Omental fat pad (tissue), 4 donors: ENCODE results near the gene CENPE. TPM values are rescaled to one million over a fixed set of nuclear protein-coding genes. Genes with fewer than 3 reads are reported as not detected.

Source experiments
- ATAC-seq: fragments of 150-250 bp; one replicate; pipeline ENCODE4 v1.9.1; 2016; ENCODE audit warnings: mild to moderate bottlenecking, moderate library complexity; ENCODE audit not compliant: low FRiP score
- DNase-seq: peaks from one replicate; pipeline ENCODE4 v3.0.0-alpha.2; 2019; ENCODE audit warnings: low spot score
- CTCF ChIP-seq, 3 donors: fragments of 450-650 bp; IDR thresholded peaks; one replicate each; pipeline ENCODE4 v1.5.1; 2016 to 2017; ENCODE audit warnings: antibody characterized with exemption in 3 of 3, mild to moderate bottlenecking in 3 of 3, moderate library complexity in 2 of 3
- total RNA-seq, 4 donors: library from RNA; depleted of rRNA; stranded (reverse); fragments of >200 nt; gene quantifications; one replicate each; pipeline ENCODE4 v1.1.0, GENCODE V29; 2016

Gene CENPE
- total RNA-seq, 4 donors from 2014 or later = 0.56 to 2.2 (median 0.77) TPM

- ATAC-seq = no peak
- TF ChIP-seq CTCF (IDR thresholded peaks at IDR 0.05) = no peak
These were observed 39.4 kb downstream of the CENPE start for GRCh38 chr4:103158760-103159159.

GRCh38 chr4:103156106-103156505 lies 42.0 kb downstream of the CENPE start:
- no peak for TF ChIP-seq CTCF (IDR thresholded peaks at IDR 0.05)
- DNase-seq (no peak), ATAC-seq (no peak)

More at GRCh38 chr4:103158760-103159159, 39.4 kb downstream of the CENPE start:
- DNase-seq = no peak

- DNase-seq (no peak), ATAC-seq (no peak)
- TF ChIP-seq CTCF (IDR thresholded peaks at IDR 0.05) = no peak
These were observed 45.8 kb downstream of the CENPE start for GRCh38 chr4:103152381-103152780.

GRCh38 chr4:103150677-103151076 lies 47.5 kb downstream of the CENPE start:
- TF ChIP-seq CTCF (IDR thresholded peaks at IDR 0.05) = no peak
- no peak for ATAC-seq
- no peak for DNase-seq

- DNase-seq (no peak), ATAC-seq (no peak)
- TF ChIP-seq CTCF (IDR thresholded peaks at IDR 0.05) = no peak
These were observed 53.2 kb downstream of the CENPE start for GRCh38 chr4:103144926-103145325.

- TF ChIP-seq CTCF (IDR thresholded peaks at IDR 0.05) = no peak
- ATAC-seq = no peak
- no peak for DNase-seq
These were observed 60.7 kb downstream of the CENPE start for GRCh38 chr4:103137446-103137827.

GRCh38 chr4:103136671-103137445 lies 61.3 kb downstream of the CENPE start:
- ATAC-seq = no peak
- no peak for TF ChIP-seq CTCF (IDR thresholded peaks at IDR 0.05)
- no peak for DNase-seq
